IPS-NIHi11 (cell line): Measurements from ENCODE around the gene MYO15B.

Experiments used
- DNase-seq: peaks from one replicate; pipeline ENCODE4 v3.0.0; 2012; ENCODE audit warnings: mixed read lengths, low spot score

Gene MYO15B

DNA sequence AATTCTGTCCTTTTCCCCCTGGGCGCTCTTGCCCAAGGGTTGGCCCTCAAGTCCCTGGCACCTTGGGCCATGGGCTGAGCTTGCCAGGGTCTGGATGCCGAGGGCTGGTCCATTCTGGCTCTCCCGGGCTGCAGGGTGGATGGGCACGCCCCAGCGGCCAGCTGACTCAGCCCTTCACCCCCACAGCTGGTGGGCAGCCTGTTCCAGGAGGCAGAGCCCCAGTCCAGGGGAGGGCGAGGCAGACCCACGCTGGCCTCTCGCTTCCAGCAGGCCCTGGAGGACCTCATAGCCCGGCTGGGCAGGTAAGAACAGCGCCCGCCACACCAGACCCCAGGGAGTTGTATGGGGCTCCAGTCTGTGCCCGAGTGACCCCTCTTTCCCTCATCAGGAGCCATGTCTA, 15.0 kb downstream of the MYO15B start:
- DNase-seq, result no peak

- DNase-seq, result no peak
Observed at GRCh38 chr17:75603123-75603522, 15.5 kb downstream of the MYO15B start.

DNA sequence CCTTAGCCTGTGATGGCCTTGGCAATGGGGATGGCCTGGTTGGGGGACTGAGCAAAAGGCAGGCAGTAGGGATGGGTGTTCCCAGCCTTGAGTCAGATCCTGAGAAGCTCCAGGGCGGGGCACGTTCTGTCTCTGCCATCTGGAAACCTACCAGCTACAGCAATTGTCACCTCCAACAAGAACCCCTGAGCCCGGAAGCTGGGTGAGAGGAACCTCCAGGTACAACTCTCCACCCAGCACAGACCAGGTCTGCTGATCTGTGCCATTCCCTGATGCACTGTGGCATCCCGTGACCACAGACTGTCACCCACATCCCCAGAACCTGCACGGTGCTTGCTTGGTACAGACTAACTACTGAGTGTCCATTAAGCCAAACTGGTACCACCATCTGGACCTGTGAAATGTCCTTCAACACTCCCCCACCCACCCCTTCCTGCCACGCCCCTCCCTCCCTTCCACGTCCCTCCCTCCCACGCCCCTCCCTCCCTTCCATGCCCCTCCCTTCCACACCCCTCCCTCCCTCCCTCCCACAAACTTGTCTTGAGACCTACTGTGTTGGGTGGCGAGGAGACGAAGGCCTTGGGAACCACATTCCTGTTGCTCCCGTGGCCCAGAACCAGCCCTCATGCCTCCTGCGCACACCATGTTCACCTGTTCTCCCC, 16.6 kb downstream of the MYO15B start:
- no peak for DNase-seq

GRCh38 chr17:75605790-75606189, 18.2 kb downstream of the MYO15B start:
- DNase-seq, result no peak

GRCh38 chr17:75607086-75607485, 19.5 kb downstream of the MYO15B start:
- no peak for DNase-seq

GRCh38 chr17:75610103-75610984, 22.7 kb downstream of the MYO15B start:
- DNase-seq, result no peak

DNA sequence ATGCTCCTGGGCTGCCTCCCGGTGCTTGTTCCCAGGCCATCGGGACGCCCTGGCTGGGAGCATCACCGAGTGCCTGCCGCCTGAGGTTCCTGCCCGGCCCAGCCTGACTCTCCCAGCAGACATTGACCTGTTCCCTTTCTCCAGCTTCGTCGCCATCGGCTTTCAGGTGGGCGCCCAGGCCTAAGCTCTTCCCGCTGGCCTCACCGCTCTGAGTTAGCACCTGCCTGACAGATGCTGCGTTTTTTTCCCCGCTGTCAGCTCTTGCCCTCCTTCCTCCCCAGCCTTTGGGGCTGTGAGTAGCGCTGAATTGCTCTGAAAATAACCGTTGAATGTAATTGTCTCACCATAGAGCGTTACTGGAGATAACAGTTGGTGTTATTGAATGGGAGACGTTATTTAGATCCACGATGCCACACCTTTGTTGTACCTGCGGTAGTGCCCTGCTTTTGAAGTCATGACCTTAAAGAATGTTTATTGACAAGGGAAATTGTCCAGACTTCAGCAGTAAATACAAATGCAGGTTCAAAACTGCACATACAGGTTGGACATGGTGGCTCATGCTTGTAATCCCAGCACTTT, 24.3 kb downstream of the MYO15B start:
- no peak for DNase-seq

- DNase-seq, result no peak
Observed at GRCh38 chr17:75612906-75613626, 25.5 kb downstream of the MYO15B start.

GRCh38 chr17:75614006-75614405, 26.4 kb downstream of the MYO15B start:
- DNase-seq, result peak; percentile 86

DNA sequence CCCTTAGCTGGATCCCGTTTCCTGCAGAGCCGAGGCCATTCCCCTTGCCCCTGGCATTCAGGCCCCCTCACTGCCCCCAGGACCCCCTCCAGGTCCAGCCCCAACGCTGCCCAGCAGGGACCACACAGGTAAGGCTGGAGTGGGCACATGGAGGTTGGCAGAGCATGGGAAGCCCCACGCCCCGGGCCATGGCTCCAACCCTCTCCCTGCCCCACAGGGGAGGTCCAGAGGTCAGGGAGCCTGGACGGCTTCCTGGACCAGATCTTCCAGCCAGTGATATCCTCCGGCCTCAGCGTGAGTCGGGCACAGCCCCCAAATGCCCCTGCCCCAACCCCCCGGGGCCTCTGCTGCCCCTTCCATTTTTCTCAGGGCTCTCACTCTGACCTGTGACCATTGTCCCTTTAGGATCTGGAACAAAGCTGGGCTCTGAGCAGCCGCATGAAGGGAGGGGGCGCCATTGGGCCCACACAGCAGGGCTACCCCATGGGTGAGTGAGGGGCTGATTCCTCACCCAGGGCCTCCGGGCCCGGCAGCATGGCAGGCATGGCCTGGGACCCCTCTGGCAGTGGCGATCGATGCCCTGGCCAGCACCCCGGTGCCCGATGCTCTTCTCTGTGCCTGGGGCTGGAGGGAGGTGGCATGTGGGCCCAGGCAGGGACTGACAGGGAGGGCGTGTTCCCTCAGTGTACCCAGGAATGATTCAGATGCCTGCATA, 27.1 kb downstream of the MYO15B start:
- DNase-seq, result no peak

DNA sequence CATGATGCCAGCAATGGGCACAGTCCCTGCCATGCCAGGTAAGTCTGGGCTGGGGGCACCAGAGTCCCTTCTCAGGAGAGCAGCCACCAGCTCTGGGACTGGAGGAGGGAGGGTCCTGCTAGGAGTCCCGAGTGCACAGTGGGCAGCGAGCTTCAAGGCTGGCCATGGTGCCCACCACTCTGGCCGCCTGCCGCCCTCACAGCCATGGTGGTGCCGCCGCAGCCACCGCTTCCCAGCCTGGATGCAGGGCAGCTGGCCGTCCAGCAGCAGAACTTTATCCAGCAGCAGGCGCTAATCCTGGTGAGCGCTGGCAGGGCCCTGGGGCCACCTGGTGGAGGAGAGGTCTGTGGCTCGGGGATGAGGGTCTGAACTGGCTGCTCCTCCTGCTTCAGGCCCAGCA, 27.7 kb downstream of the MYO15B start:
- no peak for DNase-seq

DNA sequence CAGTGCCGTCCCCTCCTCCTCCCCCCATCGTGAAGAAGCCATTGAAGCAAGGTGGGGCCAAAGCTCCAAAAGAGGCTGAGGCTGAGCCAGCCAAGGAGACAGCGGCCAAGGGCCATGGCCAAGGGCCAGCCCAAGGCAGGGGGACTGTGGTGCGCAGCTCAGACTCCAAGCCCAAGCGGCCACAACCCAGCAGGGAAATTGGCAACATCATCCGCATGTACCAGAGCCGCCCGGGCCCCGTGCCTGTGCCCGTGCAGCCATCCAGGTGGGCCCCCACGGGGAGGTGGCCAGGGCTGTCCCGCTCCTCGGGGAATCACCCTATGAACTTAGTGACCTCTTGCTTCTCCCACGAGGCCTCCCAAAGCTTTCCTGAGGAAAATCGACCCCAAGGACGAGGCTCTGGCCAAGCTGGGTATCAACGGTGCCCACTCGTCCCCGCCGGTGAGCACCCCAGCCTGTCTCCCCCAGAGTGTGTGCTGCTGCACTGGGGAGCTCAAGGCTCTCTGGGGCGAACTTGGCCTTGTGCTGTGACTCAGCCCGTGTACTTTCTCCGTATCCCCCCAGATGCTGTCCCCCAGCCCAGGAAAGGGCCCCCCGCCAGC, 29.0 kb downstream of the MYO15B start:
- no peak for DNase-seq

DNA sequence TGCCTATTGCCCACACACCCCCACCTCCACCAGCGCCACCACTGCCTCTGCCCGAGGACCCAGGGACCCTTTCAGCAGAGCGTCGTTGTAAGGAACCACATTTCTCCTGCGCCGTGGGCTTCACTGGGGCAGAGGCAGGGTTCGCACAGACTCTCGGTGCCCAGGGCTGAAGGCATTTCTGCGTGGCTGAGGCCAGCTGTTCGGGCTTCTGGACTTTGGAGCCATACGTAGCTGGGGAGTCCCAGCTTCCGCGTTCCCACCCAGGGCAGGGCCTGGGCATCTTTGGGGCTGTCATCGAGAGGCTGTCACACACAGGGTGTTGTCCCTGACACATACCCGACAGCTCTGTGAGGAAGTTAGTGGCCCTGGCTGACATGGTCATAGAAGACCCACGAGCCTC, 29.6 kb downstream of the MYO15B start:
- no peak for DNase-seq

- no peak for DNase-seq
Observed at GRCh38 chr17:75617675-75618074, 30.1 kb downstream of the MYO15B start.

DNA sequence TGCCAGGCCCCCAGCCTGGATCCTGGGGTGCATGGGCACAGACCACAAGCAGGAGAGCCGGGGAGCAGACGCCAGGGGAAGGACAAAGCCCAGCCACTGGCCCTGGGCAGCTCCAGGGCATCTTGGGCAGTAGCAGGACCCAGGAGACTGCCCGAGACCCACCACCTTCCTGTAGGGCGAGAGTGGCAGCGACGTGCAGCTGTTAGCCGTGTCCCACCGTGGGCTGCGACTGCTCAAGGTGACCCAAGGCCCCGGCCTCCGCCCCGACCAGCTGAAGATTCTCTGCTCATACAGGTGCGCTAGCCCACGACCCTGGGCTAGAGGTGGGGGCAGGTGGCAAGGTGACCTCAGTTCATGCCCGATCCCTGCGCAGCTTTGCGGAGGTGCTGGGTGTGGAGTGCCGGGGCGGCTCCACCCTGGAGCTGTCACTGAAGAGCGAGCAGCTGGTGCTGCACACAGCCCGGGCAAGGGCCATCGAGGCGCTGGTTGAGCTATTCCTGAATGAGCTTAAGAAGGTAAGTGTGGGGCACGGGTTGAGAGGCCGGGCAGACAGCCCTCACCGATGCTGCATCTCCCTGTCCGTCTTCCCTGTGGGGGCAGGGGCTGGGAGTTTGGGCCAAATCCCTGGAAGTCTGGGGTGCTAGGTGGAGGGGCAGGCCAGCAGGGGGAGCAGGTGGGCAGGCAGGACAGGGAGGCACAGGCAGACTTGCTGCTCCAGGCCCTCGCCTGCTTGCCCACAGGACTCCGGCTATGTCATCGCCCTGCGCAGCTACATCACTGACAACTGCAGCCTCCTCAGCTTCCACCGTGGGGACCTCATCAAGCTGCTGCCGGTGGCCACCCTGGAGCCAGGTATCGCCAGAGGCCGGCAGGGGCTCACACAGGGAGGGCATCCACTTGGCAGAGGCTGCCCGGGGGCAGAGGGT, 32.2 kb downstream of the MYO15B start:
- DNase-seq, result peak; percentile 88

GRCh38 chr17:75621489-75621888, 33.9 kb downstream of the MYO15B start:
- no peak for DNase-seq

DNA sequence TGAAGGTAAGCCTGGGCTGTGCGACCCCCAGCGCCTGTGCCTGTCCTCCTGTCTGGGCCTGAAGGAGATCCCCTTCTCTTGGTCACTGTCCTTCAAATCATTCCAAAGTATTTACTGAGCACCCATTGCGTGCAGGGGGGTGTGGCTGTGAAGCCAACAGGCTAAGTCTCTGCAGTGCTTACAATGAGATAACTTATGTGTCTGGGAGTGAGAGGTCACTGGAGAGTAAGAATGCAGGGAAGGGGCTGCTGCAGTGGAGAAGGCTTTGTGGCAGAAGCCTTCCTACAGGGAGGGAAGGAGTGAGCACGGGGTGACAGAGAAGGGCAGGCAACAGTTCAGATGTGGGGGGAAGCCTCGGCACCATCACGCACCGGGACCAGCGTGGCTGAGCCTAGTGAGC, 34.5 kb downstream of the MYO15B start:
- DNase-seq, result no peak

DNA sequence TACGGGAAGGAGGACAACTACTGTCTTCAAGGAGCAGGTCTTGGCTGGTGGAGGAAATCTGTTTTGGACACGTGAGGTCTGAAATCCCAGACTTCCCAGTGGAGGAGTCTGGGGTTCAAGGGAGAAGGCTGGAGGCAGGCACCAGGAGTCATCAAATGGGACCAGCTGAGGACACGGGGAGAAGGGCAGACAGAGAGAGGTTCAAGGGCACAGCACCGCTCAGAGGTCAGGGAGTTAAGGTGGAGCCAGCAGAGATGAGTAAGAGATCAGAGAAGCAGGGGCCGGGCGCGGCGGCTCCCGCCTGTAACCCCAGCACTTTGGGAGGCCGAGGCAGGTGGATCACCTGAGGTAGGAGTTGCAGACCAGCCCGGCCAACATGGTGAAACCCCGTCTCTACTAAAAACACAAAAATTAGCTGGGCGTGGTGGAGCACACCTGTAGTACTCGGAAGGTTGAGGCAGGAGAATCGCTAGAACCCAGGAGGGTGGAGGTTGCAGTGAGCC, 35.2 kb downstream of the MYO15B start:
- DNase-seq, result no peak

- DNase-seq, result no peak
Observed at GRCh38 chr17:75623386-75623785, 35.8 kb downstream of the MYO15B start.

DNA sequence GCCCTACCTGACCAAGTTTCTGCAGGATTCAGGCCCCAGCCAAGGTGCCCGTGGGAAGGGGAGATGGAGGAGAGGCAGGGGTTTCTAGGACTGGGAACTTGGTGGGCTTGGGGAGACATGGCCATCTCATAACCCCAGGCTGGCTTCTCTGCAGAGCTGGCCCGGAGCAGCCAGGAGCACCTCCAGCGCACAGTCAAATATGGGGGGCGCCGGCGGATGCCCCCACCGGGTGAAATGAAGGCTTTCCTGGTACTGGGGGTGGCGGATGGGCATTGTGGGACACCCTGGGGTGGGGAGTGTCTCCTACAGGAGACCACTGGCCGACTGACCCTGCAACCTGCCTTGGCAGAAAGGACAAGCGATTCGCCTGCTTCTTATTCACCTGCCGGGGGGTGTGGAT, 36.4 kb downstream of the MYO15B start:
- no peak for DNase-seq
